Measurements from ENCODE around the gene ST8SIA1. TPM values are rescaled to one million over a fixed set of nuclear protein-coding genes. Genes with fewer than 3 reads are reported as not detected.
A peak's percentile ranks its signal among the peaks of the same experiment; 100 is the strongest.

The ST8SIA1 gene
- total and polyA plus RNA-seq, 3 experiments from 2014 or later: 4.5 to 11.4 (median 10.2) TPM

- no peaks in the 10 kb centered on the region for H3K4me1 ChIP-seq (ENCODE audit: insufficient read depth, low read length)
- no peaks in the 10 kb centered on the region for H3K9me3 Mint-ChIP-seq
- ChIA-PET POLR2A (no interaction called here), CTCF (interaction anchor here (0.5 to 0.9 kb wide), 2 partner anchors 118 to 242 kb away, joined by 3 to 4 read pairs; no protein-coding TSS in a partner anchor)
- no peak overlapping the region for H3K27ac ChIP-seq (ENCODE audit: low read depth, low read length)
- DNase-seq: no peak
- no peak overlapping the region for H3K27ac Mint-ChIP-seq
- no peaks in the 10 kb centered on the region for H3K9me3 ChIP-seq (ENCODE audit: low read length)
- H3K27me3 ChIP-seq (ENCODE audit: insufficient read depth, low read length, poor library complexity, severe bottlenecking): no peaks in the 10 kb centered on the region
- no peak overlapping the region for H3K4me3 Mint-ChIP-seq
- peaks cover 4 to 20% (median 5%) of the 10 kb centered on the region in 3 donors for H3K36me3 Mint-ChIP-seq
- H3K27me3 Mint-ChIP-seq: no peaks in the 10 kb centered on the region
- H3K4me1 Mint-ChIP-seq: peaks cover 65 to 89% (median 78%) of the 10 kb centered on the region in 3 donors
- H3K36me3 ChIP-seq (ENCODE audit: insufficient read depth, low read length): no peaks in the 10 kb centered on the region
- H3K4me3 ChIP-seq (ENCODE audit: low read length): no peak overlapping the region
These were observed 9.3 kb downstream of the ST8SIA1 start for GRCh38 chr12:22325218-22325617.

GRCh38 chr12:22322091-22322490 lies 12.4 kb downstream of the ST8SIA1 start:
- Mint-ChIP-seq H3K4me3 (peak overlapping the region in 1 of 7 donors; percentile 19), H3K27ac (peak overlapping the region in 4 of 8 donors; percentile 9 to 39 (median 31)), H3K36me3 (peaks cover 4 to 19% (median 5%) of the 10 kb centered on the region in 3 donors), H3K9me3 (no peaks in the 10 kb centered on the region), H3K4me1 (peaks cover 43 to 74% (median 64%) of the 10 kb centered on the region in 3 donors), H3K27me3 (peaks cover 0 to 2% of the 10 kb centered on the region in 2 donors)
- no peaks in the 10 kb centered on the region for H3K27me3 ChIP-seq (ENCODE audit: insufficient read depth, low read length, poor library complexity, severe bottlenecking)
- H3K36me3 ChIP-seq (ENCODE audit: insufficient read depth, low read length): no peaks in the 10 kb centered on the region
- DNase-seq: no peak
- ChIA-PET POLR2A (no interaction called here), CTCF (interaction anchor here (1.2 to 3.1 kb wide), 2 partner anchors 13 kb away, joined by 3 to 13 read pairs; no protein-coding TSS in a partner anchor)
- no peaks in the 10 kb centered on the region for H3K9me3 ChIP-seq (ENCODE audit: low read length)
- H3K4me1 ChIP-seq (ENCODE audit: insufficient read depth, low read length): no peaks in the 10 kb centered on the region
- H3K4me3 ChIP-seq (ENCODE audit: low read length): no peak overlapping the region
- no peak overlapping the region for H3K27ac ChIP-seq (ENCODE audit: low read depth, low read length)

- CTCF ChIA-PET: interaction anchor here (3.1 kb wide), 1 partner anchor 14 kb away, joined by 13 read pairs; no protein-coding TSS in a partner anchor
- Mint-ChIP-seq H3K27me3 (peaks cover 0 to 2% of the 10 kb centered on the region in 2 donors), H3K36me3 (peaks cover 4 to 15% (median 5%) of the 10 kb centered on the region in 3 donors), H3K27ac (peak overlapping the region in 6 of 8 donors; percentile 26 to 76 (median 38)), H3K4me1 (peaks cover 41 to 71% (median 61%) of the 10 kb centered on the region in 3 donors), H3K9me3 (no peaks in the 10 kb centered on the region), H3K4me3 (peak overlapping the region in 3 of 7 donors; percentile 3 to 46 (median 19))
- H3K9me3 ChIP-seq (ENCODE audit: low read length): no peaks in the 10 kb centered on the region
- no peak overlapping the region for H3K27ac ChIP-seq (ENCODE audit: low read depth, low read length)
- H3K4me1 ChIP-seq (ENCODE audit: insufficient read depth, low read length): no peaks in the 10 kb centered on the region
- no peaks in the 10 kb centered on the region for H3K27me3 ChIP-seq (ENCODE audit: insufficient read depth, low read length, poor library complexity, severe bottlenecking)
- no peak overlapping the region for H3K4me3 ChIP-seq (ENCODE audit: low read length)
- peak in 2 of 5 donors; percentile 15 to 56 for DNase-seq
- POLR2A ChIA-PET: no interaction called here
- no peaks in the 10 kb centered on the region for H3K36me3 ChIP-seq (ENCODE audit: insufficient read depth, low read length)
These were observed 12.9 kb downstream of the ST8SIA1 start for GRCh38 chr12:22321638-22322037.

GRCh38 chr12:22321018-22321605 lies 13.4 kb downstream of the ST8SIA1 start:
- H3K27me3 ChIP-seq (ENCODE audit: insufficient read depth, low read length, poor library complexity, severe bottlenecking): no peaks in the 10 kb centered on the region
- peaks cover 39 to 71% (median 61%) of the 10 kb centered on the region in 3 donors for H3K4me1 Mint-ChIP-seq
- H3K4me1 ChIP-seq (ENCODE audit: insufficient read depth, low read length): no peaks in the 10 kb centered on the region
- H3K36me3 Mint-ChIP-seq: peaks cover 4 to 14% (median 5%) of the 10 kb centered on the region in 3 donors
- H3K4me3 ChIP-seq (ENCODE audit: low read length): no peak overlapping the region
- H3K36me3 ChIP-seq (ENCODE audit: insufficient read depth, low read length): no peaks in the 10 kb centered on the region
- no peak overlapping the region for H3K27ac ChIP-seq (ENCODE audit: low read depth, low read length)
- H3K27me3 Mint-ChIP-seq: peaks cover 0 to 2% of the 10 kb centered on the region in 2 donors
- ChIA-PET POLR2A (no interaction called here), CTCF (interaction anchor here (3.1 kb wide), 1 partner anchor 14 kb away, joined by 13 read pairs; no protein-coding TSS in a partner anchor)
- no peaks in the 10 kb centered on the region for H3K9me3 Mint-ChIP-seq
- no peaks in the 10 kb centered on the region for H3K9me3 ChIP-seq (ENCODE audit: low read length)
- DNase-seq: no peak
- H3K27ac Mint-ChIP-seq: peak overlapping the region in 4 of 8 donors; percentile 26 to 76 (median 56)
- peak overlapping the region in 4 of 7 donors; percentile 3 to 46 (median 24) for H3K4me3 Mint-ChIP-seq

- Histone ChIP-seq H3K9me3 (ENCODE audit: low read length) (no peaks in the 10 kb centered on the region), H3K36me3 (ENCODE audit: insufficient read depth, low read length) (no peaks in the 10 kb centered on the region), H3K4me3 (ENCODE audit: low read length) (no peak overlapping the region), H3K4me1 (ENCODE audit: insufficient read depth, low read length) (no peaks in the 10 kb centered on the region), H3K27me3 (ENCODE audit: insufficient read depth, low read length, poor library complexity, severe bottlenecking) (no peaks in the 10 kb centered on the region), H3K27ac (ENCODE audit: low read depth, low read length) (no peak overlapping the region)
- Mint-ChIP-seq H3K36me3 (peaks cover 0 to 7% (median 2%) of the 10 kb centered on the region in 3 donors), H3K4me3 (no peak overlapping the region), H3K27ac (no peak overlapping the region), H3K4me1 (peaks cover 44 to 79% (median 74%) of the 10 kb centered on the region in 3 donors), H3K27me3 (peaks cover 0 to 2% of the 10 kb centered on the region in 2 donors), H3K9me3 (no peaks in the 10 kb centered on the region)
- CTCF ChIA-PET: no interaction called here
- POLR2A ChIA-PET: no interaction called here
- DNase-seq: no peak
These were observed 16.3 kb downstream of the ST8SIA1 start for GRCh38 chr12:22318108-22318737.

GRCh38 chr12:22313963-22314330 lies 20.6 kb downstream of the ST8SIA1 start:
- no peak overlapping the region for H3K4me3 ChIP-seq (ENCODE audit: low read length)
- no peak overlapping the region for H3K27ac Mint-ChIP-seq
- H3K36me3 Mint-ChIP-seq: peaks cover 0 to 19% (median 7%) of the 10 kb centered on the region in 3 donors
- ChIA-PET CTCF (no interaction called here), POLR2A (no interaction called here)
- peaks cover 31 to 63% (median 61%) of the 10 kb centered on the region in 3 donors for H3K4me1 Mint-ChIP-seq
- H3K4me1 ChIP-seq (ENCODE audit: insufficient read depth, low read length): no peaks in the 10 kb centered on the region
- no peaks in the 10 kb centered on the region for H3K27me3 ChIP-seq (ENCODE audit: insufficient read depth, low read length, poor library complexity, severe bottlenecking)
- H3K27me3 Mint-ChIP-seq: peaks cover 0 to 2% of the 10 kb centered on the region in 2 donors
- H3K4me3 Mint-ChIP-seq: no peak overlapping the region
- H3K9me3 ChIP-seq (ENCODE audit: low read length): no peaks in the 10 kb centered on the region
- no peak overlapping the region for H3K27ac ChIP-seq (ENCODE audit: low read depth, low read length)
- no peaks in the 10 kb centered on the region for H3K36me3 ChIP-seq (ENCODE audit: insufficient read depth, low read length)
- H3K9me3 Mint-ChIP-seq: no peaks in the 10 kb centered on the region
- no peak for DNase-seq

GRCh38 chr12:22313286-22313962 lies 21.1 kb downstream of the ST8SIA1 start:
- CTCF ChIA-PET: no interaction called here
- peaks cover 5 to 24% (median 11%) of the 10 kb centered on the region in 3 donors for H3K36me3 Mint-ChIP-seq
- POLR2A ChIA-PET: no interaction called here
- Histone ChIP-seq H3K4me1 (ENCODE audit: insufficient read depth, low read length) (no peaks in the 10 kb centered on the region), H3K4me3 (ENCODE audit: low read length) (no peak overlapping the region), H3K27me3 (ENCODE audit: insufficient read depth, low read length, poor library complexity, severe bottlenecking) (no peaks in the 10 kb centered on the region), H3K27ac (ENCODE audit: low read depth, low read length) (no peak overlapping the region), H3K9me3 (ENCODE audit: low read length) (no peaks in the 10 kb centered on the region), H3K36me3 (ENCODE audit: insufficient read depth, low read length) (no peaks in the 10 kb centered on the region)
- no peaks in the 10 kb centered on the region for H3K9me3 Mint-ChIP-seq
- DNase-seq: no peak
- no peak overlapping the region for H3K4me3 Mint-ChIP-seq
- H3K27me3 Mint-ChIP-seq: peaks cover 0 to 2% of the 10 kb centered on the region in 2 donors
- peak overlapping the region in 1 of 8 donors; percentile 38 for H3K27ac Mint-ChIP-seq
- peaks cover 31 to 66% (median 64%) of the 10 kb centered on the region in 3 donors for H3K4me1 Mint-ChIP-seq

- Mint-ChIP-seq H3K9me3 (no peaks in the 10 kb centered on the region), H3K4me3 (no peak overlapping the region), H3K27me3 (no peaks in the 10 kb centered on the region), H3K4me1 (peaks cover 30 to 68% (median 63%) of the 10 kb centered on the region in 3 donors), H3K27ac (no peak overlapping the region), H3K36me3 (peaks cover 5 to 24% (median 14%) of the 10 kb centered on the region in 3 donors)
- ChIA-PET CTCF (no interaction called here), POLR2A (no interaction called here)
- Histone ChIP-seq H3K36me3 (ENCODE audit: insufficient read depth, low read length) (no peaks in the 10 kb centered on the region), H3K9me3 (ENCODE audit: low read length) (no peaks in the 10 kb centered on the region), H3K27me3 (ENCODE audit: insufficient read depth, low read length, poor library complexity, severe bottlenecking) (no peaks in the 10 kb centered on the region), H3K4me3 (ENCODE audit: low read length) (no peak overlapping the region), H3K27ac (ENCODE audit: low read depth, low read length) (no peak overlapping the region), H3K4me1 (ENCODE audit: insufficient read depth, low read length) (no peaks in the 10 kb centered on the region)
- DNase-seq: no peak
These were observed 22.2 kb downstream of the ST8SIA1 start for GRCh38 chr12:22312336-22312735.

All from CD8-positive, alpha-beta memory T cell (primary cell).